WTC11 (cell line): Measurements from ENCODE around the gene TBC1D22A. TPM values are rescaled to one million over a fixed set of nuclear protein-coding genes. Genes with fewer than 3 reads are reported as not detected.

Source experiments
- ATAC-seq: fragments of 200-7000 bp; cut with Tn5 transposase; 2 replicates; pipeline ENCODE4 v1.10.0; 2021; ENCODE audit warnings: mild to moderate bottlenecking, moderate library complexity
- CTCF ChIA-PET: fragments of 300-600 bp; sonication (Branson Sonifier 250); formaldehyde crosslinking; loops from one replicate; lab custom pipeline; 2021; ENCODE audit warnings: antibody characterized with exemption; lab: Charles Lee
- POLR2A ChIA-PET: fragments of 350-600 bp; sonication (Branson Sonifier 250); formaldehyde crosslinking; loops from one replicate; lab custom pipeline; 2021; ENCODE audit warnings: antibody characterized with exemption; lab: Charles Lee
- DNase-seq: peaks from one replicate; pipeline ENCODE4 v3.0.0; 2021; ENCODE audit warnings: low spot score
- H3K27ac Mint-ChIP-seq: 2 replicates; pipeline ENCODE4 v1.8.0; 2021; ENCODE audit warnings: mixed read lengths
- H3K27me3 Mint-ChIP-seq: 2 replicates; pipeline ENCODE4 v1.8.0; 2021; ENCODE audit warnings: low read depth, mild to moderate bottlenecking, moderate library complexity, mixed read lengths
- H3K36me3 Mint-ChIP-seq: 2 replicates; pipeline ENCODE4 v1.8.0; 2021; ENCODE audit warnings: mixed read lengths
- H3K4me1 Mint-ChIP-seq: 2 replicates; pipeline ENCODE4 v1.8.0; 2022; ENCODE audit warnings: mixed read lengths
- H3K4me3 Mint-ChIP-seq: 2 replicates; pipeline ENCODE4 v1.8.0; 2021; ENCODE audit warnings: mild to moderate bottlenecking, moderate library complexity, mixed read lengths
- H3K9me3 Mint-ChIP-seq: 2 replicates; pipeline ENCODE4 v1.8.0; 2021; ENCODE audit warnings: mixed read lengths
- AFF4 ChIP-seq: sonication (generic); formaldehyde crosslinking; IDR thresholded peaks from 2 replicates; pipeline ENCODE4 v1.8.1; 2023; ENCODE audit warnings: mild to moderate bottlenecking, missing genetic modification reagents, borderline replicate concordance
- GABPB1 ChIP-seq: sonication (generic); formaldehyde crosslinking; IDR thresholded peaks from 2 replicates; pipeline ENCODE4 v1.8.1; 2023; ENCODE audit warnings: mild to moderate bottlenecking, missing genetic modification reagents
- GTF2I ChIP-seq: fragments of 250-450 bp; sonication (Bioruptor Pico); conservative IDR thresholded peaks from 2 replicates; pipeline ENCODE4 v1.4.0; 2021; ENCODE audit warnings: mild to moderate bottlenecking
- IRF1 ChIP-seq: sonication (generic); formaldehyde crosslinking; IDR thresholded peaks from 2 replicates; pipeline ENCODE4 v1.8.0; 2023; ENCODE audit warnings: missing genetic modification reagents
- JAZF1 ChIP-seq: fragments of 250-450 bp; sonication (Bioruptor Pico); IDR thresholded peaks from 2 replicates; pipeline ENCODE4 v1.9.0; 2021; ENCODE audit warnings: moderate library complexity, mild to moderate bottlenecking, inconsistent platforms
- NR1H2 ChIP-seq: sonication (generic); formaldehyde crosslinking; IDR thresholded peaks from 2 replicates; pipeline ENCODE4 v1.9.0; 2021; ENCODE audit warnings: mild to moderate bottlenecking, moderate library complexity, missing genetic modification reagents
- NR2C2 ChIP-seq: sonication (generic); formaldehyde crosslinking; IDR thresholded peaks from 2 replicates; pipeline ENCODE4 v1.8.0; 2022; ENCODE audit warnings: mild to moderate bottlenecking, missing genetic modification reagents
- STAT6 ChIP-seq: sonication (generic); formaldehyde crosslinking; conservative IDR thresholded peaks from 2 replicates; pipeline ENCODE4 v1.8.1; 2023; ENCODE audit warnings: mild to moderate bottlenecking, low read depth, missing genetic modification reagents, moderate library complexity
- TP53 ChIP-seq: sonication (generic); formaldehyde crosslinking; IDR thresholded peaks from 2 replicates; pipeline ENCODE4 v1.8.1; 2023; ENCODE audit warnings: mild to moderate bottlenecking, missing genetic modification reagents
- ZNF317 ChIP-seq: sonication (generic); formaldehyde crosslinking; IDR thresholded peaks from 2 replicates; pipeline ENCODE4 v1.8.1; 2023; ENCODE audit warnings: low read depth, mild to moderate bottlenecking, moderate library complexity, missing genetic modification reagents, borderline replicate concordance
- total RNA-seq: library from RNA; stranded (reverse); gene quantifications from 3 replicates; pipeline ENCODE4 v1.2.3, GENCODE V29; 2021
- TF ChIP-seq, protein P1 (sequence below): sonication (generic); formaldehyde crosslinking; IDR thresholded peaks from 2 replicates; pipeline ENCODE4 v1.8.0; 2022; ENCODE audit warnings: mild to moderate bottlenecking, missing genetic modification reagents
- TF ChIP-seq, protein P2 (sequence below): fragments of 250-450 bp; sonication (Bioruptor Pico); conservative IDR thresholded peaks from 2 replicates; pipeline ENCODE4 v1.9.0; 2021; ENCODE audit warnings: mild to moderate bottlenecking
- TF ChIP-seq, protein P3 (sequence below): sonication (generic); formaldehyde crosslinking; IDR thresholded peaks from 2 replicates; pipeline ENCODE4 v1.8.0; 2022; ENCODE audit warnings: mild to moderate bottlenecking, missing genetic modification reagents

TBC1D22A gene
- total RNA-seq, 1 experiment from 2014 or later: 18.1 TPM

GRCh38 chr22:47119181-47119580 lies 356.7 kb downstream of the TBC1D22A start:
- no peak for DNase-seq
- no peak overlapping the region for H3K4me3 Mint-ChIP-seq
- CTCF ChIA-PET: no interaction called here
- no peaks in the 10 kb centered on the region for H3K9me3 Mint-ChIP-seq
- peaks cover 9% of the 10 kb centered on the region for H3K4me1 Mint-ChIP-seq
- no peaks in the 10 kb centered on the region for H3K36me3 Mint-ChIP-seq
- no peak overlapping the region for H3K27ac Mint-ChIP-seq
- H3K27me3 Mint-ChIP-seq: no peaks in the 10 kb centered on the region
- no peak for ATAC-seq
- POLR2A ChIA-PET: interaction anchor here (0.7 kb wide), 1 partner anchor 38 kb away, joined by 3 read pairs; no protein-coding TSS in a partner anchor
- no peak for TF ChIP-seq GTF2I (CRISPR knock-in tag)
- no peak for TF ChIP-seq JAZF1
- TF ChIP-seq, protein P1, sequence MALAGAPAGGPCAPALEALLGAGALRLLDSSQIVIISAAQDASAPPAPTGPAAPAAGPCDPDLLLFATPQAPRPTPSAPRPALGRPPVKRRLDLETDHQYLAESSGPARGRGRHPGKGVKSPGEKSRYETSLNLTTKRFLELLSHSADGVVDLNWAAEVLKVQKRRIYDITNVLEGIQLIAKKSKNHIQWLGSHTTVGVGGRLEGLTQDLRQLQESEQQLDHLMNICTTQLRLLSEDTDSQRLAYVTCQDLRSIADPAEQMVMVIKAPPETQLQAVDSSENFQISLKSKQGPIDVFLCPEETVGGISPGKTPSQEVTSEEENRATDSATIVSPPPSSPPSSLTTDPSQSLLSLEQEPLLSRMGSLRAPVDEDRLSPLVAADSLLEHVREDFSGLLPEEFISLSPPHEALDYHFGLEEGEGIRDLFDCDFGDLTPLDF: no peak
- TF ChIP-seq GABPB1 (CRISPR knock-in tag): no peak
- TF ChIP-seq AFF4: no peak
- TF ChIP-seq TP53: no peak

GRCh38 chr22:47120399-47120798 lies 357.9 kb downstream of the TBC1D22A start:
- POLR2A ChIA-PET: no interaction called here

More at GRCh38 chr22:47120399-47120798, 357.9 kb downstream of the TBC1D22A start:
- no peak for DNase-seq
- Mint-ChIP-seq H3K27ac (no peak overlapping the region; the same call in 1 of the 2 replicates), H3K4me1 (peaks cover 12% of the 10 kb centered on the region), H3K36me3 (no peaks in the 10 kb centered on the region), H3K27me3 (no peaks in the 10 kb centered on the region), H3K4me3 (no peak overlapping the region), H3K9me3 (no peaks in the 10 kb centered on the region)
- ATAC-seq: no peak
- CTCF ChIA-PET: no interaction called here
- TF ChIP-seq, protein P2, sequence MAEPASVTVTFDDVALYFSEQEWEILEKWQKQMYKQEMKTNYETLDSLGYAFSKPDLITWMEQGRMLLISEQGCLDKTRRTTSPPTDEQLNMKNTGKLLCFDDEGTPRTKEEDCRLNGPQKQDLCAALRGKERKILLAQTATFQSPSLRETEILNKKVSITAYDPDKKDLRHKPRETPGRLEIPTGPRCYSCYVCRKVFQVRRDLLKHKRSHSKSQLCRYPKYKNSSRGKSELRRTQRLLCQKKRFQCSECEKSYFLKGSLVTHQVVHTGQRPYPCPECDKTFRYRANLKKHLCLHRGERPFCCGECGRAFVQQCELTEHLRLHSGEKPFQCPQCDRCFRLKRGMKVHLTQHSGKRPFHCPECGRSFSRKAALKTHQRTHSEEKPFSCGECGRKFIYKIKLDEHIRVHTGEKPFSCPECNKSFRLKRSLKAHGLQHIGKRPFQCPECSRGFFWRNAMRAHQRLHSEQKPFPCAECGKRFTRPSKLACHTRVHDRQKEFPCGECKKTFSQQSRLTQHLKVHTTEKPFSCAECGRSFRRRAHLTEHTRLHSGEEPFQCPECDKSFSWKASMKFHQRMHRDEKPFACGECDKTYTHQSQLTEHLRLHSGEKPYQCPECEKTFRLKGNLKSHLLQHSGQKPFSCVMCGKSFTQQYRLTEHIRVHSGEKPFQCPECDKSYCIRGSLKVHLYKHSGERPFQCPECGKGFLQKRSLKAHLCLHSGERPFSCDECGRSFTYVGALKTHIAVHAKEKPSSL (CRISPR knock-in tag): no peak
- TF ChIP-seq NR1H2 (CRISPR knock-in tag): no peak
- TF ChIP-seq, protein P3, sequence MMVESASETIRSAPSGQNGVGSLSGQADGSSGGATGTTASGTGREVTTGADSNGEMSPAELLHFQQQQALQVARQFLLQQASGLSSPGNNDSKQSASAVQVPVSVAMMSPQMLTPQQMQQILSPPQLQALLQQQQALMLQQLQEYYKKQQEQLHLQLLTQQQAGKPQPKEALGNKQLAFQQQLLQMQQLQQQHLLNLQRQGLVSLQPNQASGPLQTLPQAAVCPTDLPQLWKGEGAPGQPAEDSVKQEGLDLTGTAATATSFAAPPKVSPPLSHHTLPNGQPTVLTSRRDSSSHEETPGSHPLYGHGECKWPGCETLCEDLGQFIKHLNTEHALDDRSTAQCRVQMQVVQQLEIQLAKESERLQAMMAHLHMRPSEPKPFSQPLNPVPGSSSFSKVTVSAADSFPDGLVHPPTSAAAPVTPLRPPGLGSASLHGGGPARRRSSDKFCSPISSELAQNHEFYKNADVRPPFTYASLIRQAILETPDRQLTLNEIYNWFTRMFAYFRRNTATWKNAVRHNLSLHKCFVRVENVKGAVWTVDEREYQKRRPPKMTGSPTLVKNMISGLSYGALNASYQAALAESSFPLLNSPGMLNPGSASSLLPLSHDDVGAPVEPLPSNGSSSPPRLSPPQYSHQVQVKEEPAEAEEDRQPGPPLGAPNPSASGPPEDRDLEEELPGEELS (CRISPR knock-in tag): no peak
- no peak for TF ChIP-seq NR2C2 (CRISPR knock-in tag)
- no peak for TF ChIP-seq ZNF317 (CRISPR knock-in tag)
- TF ChIP-seq STAT6: no peak
- TF ChIP-seq IRF1 (CRISPR knock-in tag): no peak
